NCI-H1105 treated with DMSO at 0.1 percent for 48 hours (cell line): ENCODE results near the gene MAMSTR.

Experiments
- DNase-seq: peaks from one replicate; lab custom pipeline; 2025; lab: John Stamatoyannopoulos, UW

MAMSTR gene

DNA sequence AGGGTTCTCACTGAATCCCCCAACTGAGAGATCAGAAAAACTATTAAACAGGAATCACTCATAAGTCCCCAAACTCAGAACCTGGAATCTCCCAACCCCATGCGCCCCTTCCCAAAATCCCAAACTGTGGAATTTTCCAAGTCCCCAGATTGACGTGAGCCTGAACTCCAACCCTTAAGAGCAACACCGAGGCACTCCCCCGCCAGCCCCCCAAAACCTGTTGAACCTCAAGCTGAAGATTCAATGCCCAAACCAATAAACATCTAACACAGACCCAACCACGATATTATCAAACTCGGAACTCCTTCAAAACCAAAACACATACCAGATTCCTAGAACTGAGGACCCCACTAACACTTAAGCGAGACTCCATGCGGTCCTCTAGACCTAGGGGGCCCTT lies 26.6 kb upstream of the MAMSTR start:
- DNase-seq, result no peak

DNA sequence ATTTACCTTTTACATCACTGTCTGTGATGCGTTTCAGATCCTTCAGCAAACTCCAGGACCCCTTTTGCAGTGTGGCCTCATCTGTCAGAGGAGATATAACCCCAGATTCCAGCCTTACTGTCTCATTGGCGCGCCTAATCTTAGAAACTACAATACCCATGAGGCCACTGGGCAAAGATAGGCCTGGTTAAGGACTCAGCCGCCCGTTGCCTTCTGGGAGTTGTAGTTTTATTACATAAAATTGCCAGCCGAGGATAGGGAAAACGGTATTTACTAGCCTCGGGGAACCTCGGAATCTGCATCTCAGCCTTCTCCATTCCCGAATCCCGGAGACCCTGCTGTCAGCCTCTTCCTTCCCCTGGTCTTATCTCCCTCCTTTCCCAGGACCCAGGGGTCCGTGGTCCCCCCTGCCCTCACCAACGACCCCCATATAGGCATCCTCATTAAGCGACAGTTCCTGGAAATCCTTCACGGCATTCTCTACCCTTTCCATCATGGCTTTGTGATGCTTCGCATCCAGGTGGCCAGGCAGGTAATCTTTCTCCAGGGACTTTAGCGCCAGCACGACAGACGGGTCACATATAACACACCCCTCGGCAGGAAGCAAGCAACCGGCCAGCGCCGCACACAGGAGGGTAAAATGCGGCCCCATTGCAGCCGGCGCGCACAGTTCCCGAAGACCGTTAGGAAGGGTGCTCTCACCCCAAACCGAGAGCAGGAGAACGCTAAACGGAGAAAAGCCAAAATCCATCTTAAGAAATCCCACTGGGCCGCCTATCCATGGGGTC lies 25.9 kb upstream of the MAMSTR start:
- DNase-seq, result peak; percentile 57

DNA sequence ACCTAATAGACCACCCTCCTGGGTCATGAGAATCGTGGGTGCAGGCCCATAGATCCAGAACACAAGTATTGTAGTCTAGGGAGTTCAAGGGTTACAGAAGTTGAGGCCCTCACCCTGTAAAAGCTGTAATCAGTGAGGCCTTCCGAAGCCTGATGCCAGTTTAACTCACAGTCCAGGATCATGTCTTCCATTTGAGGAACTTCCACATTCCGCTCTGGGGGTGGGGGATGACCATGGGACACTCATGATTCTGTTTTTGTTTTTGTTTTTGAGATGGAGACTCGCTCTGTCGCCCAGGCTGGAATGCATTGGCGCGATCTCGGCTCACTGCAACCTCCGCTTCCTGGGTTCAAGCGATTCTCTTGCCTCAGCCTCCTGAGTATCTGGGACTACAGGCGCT lies 22.6 kb upstream of the MAMSTR start:
- DNase-seq, result no peak

DNA sequence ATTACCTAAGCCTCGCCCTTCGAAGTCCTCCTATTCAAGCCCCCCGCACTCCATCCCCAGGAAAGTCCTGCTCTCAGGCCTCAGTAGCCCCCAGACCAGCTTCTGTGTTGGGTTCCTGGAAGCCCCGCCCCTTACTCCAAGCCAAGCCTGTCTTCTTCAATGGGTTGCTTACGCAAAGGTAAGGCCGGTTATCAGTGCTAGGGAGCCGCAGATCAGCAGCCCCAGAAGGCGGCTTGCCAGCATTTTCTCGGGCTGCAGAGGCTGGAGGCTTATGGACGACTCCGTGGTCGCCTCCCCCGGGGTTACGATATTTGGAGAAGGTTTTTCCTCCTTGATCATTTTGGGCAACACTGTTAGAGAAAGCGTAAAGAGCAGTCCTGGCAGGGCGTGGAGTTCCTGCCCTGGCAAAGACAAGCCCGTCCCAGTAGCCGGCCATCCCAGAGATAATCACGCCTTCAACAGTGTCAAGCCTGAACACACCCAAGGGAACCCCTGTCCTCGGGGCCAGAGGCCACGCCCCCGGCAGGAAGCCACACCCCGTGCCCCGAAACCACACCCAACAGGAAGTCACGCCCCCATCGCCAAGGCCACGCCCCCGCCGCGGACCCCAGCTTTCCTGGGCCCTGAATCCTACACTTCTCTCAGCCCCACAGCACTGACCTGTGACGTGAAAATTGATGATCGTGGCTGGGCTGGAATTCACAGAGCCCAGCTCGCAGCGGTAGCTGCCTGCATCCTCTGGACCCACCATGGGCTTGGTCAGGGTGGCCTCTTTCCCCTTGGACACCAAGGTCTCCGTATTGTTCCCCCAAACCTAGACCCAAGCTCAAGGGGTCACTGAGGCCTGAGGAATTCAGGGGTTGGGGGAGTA lies 21.8 kb upstream of the MAMSTR start:
- DNase-seq, result no peak

DNA sequence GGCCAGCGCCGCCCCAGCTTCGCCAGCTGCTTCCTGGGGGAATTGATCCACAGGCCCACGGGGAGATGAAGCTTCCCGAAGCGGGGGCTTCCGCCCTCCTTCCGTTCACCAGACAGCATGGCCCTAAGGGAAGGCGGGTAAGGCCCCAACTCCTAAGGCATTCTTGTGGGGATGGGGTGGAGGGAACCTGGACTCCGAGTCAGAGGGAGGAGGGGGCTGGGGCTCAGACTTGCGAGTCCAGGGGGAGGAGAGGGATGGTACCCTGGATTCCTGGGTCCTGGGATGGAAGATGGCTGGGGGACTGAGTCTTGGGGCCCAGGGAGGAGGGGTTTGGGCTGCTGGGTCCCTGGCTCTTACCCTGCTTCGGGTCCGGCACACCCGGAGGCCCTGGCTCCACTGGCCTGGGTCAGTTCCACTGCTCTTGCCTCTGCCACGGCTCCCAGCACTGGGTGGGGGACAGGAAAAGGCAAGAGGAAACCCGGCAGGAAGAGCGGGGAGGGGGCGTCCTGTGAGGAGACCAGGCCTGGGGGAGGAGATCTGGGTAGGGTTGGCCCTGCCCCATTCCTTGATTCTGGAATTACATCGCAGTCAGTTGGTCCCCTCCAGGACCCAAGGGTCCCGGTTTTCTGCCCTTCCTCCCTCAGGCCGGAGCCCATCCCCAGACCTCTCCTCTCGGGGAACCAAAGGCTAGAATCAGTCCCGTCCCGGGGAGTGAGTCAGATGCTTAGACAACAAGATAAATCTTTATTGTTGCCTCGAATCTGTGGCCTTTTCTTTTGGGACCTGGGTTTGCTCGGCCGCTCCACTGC lies 20.8 kb upstream of the MAMSTR start, which contains the start of gene RASIP1:
TSS of gene RASIP1 (minus strand) at position 447 of the 809 bp plus-strand sequence. CDS start at position 119, 328 bp downstream.
- DNase-seq, result no peak

DNA sequence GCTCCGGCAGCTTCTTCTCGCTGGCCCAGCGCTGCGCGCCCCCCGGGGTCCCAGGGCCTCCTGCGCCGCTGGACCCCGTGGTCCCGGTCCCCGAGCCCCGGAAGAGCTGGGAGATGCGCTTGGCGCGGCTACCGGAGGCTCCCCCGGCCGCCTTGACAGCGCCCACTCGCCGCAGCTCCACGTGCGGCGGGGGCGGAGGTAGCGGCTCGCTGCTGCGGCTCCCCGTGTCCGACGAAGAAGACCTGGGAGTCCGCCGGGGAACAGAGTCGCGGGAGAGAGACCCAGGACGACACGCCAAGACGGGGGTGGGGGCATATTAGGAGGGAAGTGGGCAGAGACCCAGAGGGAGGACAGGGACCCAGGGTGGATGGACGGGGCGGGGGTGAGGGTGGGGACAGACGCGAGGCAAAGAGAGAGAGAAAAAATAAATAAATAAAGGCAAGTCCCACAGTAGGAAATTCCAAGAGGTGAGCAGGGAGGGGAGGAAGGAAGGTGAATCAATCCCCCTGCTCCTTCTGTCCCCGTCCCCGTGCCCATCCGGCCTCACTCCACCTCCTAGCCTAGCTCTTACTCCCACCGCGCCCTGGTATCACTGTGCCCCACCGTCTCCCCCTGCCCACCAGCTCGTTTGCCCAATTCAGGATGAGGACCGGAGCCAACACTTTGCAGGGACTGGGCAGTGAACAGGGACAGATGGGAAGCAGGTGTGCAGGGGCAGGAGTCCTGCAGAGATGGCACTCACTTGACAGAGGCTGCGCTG lies 20.1 kb upstream of the MAMSTR start:
- no peak for DNase-seq

DNA sequence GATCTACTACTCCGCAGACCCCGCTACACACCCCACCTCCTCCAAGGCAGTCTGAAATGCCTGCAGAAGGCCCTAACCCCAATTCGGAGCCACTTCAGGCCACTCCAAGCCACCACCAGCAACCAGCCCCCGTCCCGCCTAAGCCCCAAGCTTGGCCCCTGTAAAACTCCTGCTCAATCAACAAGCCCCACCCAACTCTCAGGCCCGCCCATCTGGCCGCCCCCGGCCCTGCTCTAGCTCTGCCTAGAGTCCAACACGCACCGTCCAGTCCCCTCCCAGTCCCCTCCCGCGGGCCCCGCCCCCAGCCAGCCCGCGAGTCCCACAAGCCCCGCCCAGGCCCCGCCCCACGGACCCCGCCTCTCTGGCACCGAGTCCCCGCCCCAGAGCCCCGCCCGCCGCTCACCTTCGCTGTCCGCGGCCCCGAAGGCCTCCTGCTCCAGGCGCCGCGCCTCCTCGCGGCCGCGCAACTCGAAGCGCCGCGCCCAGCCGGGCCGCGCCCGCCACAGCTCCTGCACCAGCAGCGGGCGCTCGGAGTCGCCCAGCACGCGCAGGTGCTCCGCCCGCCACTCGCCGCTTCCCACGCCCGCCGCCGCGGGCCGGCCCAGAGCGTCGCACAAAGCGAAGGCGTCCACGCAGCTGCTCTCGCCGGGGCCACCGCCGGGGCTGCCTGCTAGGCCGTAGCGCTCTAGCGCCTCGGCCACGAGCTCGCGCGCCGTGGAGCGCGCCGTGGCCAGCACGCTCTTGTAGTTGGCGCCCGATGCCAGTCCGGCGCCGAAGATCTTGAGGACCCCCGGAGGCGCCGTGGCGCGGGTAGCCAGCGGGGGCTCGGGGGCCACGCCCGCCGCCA lies 19.3 kb upstream of the MAMSTR start:
- peak; percentile 89 for DNase-seq

DNA sequence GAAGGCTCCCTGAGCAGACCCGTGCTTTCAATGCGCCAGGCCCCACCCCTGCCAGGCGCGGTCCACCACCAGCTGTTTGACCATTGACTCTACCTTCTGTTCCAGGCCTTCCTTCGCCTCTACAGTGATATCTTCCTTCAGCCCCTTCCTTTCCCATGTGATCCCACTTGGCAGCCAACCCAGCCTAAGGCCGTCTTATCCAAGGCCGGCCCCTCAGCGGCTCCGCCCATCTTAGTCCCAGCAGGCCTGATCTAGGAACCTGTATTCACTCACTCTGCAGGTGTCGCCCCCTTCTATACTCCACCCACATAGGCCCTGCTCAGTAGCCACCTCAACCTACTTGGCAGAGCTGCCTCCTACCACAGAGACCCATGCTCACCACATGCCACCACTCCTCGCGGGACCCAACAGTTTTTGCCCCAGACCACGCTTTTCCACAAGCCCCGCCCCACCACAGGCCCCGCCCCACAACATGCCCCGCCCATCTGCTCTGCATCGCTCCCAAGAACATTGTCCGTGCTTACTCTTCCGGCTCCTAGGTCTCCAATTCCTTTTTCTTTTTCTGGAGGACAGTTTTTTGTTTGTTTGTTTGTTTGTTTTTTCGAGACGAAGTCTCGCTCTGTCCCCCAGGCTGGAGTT lies 18.0 kb upstream of the MAMSTR start:
- DNase-seq, result no peak

DNA sequence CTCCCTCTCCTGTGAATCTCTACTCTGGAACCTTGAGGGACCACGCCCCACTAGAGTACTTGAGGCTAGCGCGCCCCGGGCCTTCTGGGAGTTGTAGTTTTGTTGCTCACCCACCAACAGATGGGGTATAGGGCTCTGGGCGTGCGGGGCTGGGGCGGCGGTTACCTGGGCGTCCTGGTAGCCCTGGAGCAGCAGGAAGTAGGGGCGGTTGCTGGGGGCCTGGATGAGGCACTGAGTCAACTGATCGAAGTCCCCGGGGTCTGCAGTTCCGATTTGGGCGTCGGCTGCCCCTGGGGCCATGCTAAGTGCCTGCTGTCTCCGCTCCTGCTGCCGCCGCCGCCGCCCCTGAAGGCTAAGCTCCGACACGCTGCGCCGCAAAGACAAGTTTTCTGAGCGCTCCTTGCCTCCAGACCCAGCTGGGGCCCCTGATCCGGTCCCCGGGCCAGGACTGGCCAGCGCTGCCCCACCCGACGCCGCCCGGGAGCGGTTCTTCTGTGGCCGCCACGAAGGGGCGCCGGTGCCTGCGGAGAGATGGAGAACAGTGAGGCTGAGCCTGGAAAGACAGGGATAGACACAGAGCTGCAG lies 15.6 kb upstream of the MAMSTR start:
- DNase-seq, result peak; percentile 81

DNA sequence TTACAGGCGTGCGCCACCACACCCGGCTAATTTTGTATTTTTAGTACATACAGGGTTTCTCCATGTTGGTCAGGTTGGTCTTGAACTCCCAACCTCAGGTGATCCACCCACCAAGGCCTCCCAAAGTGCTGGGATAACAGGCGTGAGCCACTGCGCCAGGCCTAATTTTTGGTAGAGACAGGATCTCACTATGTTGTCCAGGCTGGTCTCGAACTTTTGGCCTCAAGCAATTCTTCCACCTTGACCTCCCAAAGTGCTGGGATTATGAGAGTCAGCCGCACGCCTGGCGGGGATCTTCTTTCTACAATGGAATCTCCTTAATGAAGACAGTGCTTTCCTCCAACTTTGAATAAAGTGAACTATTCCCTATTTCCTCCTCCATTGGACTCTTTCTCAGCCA lies 15.1 kb upstream of the MAMSTR start:
- DNase-seq, result no peak

DNA sequence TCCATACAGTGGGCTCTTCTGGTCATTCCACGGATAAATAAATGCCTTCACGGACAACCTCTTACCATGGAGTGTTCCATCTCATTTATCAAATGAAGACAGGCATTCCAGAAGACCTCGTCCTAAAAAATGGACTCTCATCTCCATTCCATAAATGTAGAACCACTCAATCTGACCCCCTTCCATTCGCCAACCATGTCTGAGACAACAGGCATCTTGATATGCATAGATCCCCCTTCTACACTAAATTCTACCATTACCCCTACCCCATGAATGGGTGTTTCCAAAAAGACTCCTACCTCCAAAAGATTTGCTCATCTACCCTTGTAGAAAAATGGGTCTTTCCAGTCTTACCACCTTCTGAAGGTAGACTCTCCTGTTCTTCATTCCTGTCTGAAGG lies 11.9 kb upstream of the MAMSTR start:
- no peak for DNase-seq

DNA sequence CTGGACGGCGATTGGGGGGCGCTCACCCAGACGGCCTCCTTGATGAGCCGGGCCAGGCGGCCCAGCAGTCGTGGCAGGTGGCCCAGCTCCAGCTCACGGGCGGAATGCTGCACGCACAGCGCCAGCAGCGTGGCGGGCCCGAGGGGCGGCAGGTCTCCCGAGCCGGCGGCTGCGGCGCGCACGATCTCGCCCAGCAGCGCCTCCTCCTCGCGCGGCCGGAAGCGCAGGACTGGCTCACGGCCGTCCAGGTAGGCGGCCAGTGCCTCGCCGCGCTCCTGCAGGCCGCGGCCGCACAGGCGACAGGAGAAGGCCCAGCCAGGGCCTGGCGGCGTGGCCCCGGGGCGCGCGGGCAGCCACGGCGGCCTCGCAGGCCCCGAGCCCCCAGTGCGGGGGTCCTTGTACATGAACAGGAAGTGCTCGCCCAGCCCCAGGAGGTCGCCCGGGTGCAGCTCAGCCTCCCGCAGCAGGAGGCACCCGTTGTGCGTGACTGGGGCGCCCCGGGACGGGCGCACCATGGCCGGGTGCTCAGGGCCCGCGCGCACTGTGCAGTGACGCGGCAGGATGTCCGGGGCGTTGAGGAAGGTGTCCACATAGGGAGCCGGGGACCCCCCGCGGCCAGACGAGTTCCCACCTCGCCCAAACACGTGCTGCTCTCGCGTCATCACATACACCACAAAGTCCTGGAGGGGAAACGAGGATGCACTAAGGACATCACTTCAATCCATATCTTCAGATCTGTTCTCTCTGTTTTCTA lies 9.6 kb upstream of the MAMSTR start:
- DNase-seq, result no peak

DNA sequence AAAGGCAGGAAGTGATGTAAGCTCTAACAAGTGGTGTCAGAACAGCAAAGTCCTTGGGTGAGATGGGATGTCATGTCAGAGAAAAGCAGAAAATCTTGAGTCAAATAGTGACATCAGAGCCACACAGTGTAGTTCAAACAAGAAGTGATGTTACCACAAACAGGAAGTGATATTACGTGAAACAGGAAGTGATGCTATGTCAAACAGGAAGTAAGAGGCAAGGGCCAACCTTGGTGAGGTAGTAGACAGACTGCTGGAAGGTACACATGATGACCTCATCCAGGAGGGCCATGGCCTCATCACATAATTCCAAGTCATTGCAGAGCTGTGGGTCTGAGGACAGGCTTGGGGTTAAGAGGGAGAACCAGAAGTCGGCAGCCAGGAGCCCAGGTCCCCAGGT lies 7.0 kb upstream of the MAMSTR start:
- DNase-seq, result no peak

DNA sequence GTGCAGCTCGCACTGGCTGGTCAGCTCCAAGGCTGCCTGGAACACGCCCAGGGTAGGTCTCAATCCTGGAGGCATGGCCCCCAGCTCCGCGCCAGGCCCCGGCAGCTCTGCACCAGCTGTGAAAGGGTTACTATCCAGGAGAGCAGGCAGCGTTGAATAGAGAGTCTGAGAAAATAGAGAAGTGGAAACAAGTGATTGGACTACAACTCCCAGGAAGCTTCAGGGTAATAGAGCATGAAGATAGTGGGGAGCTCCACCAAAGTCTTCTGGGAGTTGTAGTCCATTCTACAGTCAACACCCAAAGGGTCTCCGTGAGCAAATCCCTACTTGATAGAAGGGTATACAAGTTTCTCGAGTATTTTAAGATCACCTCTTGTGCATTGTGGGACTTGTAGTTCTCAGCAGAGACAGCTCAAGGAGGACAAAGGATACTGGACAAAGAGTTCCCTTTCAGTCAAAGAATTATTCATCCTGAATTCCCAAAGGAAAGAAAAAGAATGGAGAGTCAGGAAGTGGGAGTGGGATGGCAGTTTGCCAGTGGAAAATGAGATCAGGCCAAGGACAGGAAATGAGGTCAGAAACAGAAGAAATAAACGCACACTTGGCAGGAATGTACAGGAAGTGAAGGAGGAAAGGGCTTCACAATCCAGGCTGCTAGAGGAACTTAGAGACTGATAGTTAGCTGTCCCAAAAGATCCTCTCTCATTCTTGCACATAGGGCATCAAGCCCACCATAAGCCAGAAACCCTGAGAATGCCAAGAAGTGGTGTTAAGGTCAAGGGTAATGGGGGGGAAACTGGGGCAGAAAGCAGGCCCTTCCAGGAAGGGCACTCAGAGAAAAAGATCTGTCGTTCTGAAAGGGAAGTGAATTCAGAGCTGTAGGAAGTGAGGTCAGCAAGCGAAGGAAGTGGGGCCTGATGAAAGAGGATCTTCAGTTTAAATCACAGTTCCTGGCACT lies 5.5 kb upstream of the MAMSTR start:
- peak; percentile 45 for DNase-seq

DNA sequence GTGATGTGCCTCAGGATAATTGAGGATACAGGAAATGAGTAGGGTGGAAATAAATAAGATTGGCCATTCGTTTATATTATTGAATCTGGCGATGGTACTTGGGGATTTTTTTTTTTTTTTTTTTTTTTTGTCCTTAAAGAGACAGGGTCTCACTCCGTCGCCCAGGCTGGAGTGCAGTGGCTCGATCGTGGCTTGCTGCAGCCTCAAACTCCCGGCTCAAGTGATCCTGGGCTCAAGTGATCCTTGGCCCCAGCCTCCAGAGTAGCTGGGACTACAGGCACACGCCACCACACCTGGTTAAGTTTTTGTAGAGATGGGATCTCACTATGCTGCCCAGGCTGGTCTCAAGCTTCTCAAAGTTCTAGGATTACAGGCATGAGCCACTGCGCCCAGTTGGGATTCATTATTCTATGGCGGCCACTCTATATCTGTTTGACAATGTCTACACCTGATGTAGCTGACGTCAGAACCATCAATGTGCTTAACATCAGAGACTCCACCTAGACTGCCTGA lies 2.7 kb upstream of the MAMSTR start:
- no peak for DNase-seq

DNA sequence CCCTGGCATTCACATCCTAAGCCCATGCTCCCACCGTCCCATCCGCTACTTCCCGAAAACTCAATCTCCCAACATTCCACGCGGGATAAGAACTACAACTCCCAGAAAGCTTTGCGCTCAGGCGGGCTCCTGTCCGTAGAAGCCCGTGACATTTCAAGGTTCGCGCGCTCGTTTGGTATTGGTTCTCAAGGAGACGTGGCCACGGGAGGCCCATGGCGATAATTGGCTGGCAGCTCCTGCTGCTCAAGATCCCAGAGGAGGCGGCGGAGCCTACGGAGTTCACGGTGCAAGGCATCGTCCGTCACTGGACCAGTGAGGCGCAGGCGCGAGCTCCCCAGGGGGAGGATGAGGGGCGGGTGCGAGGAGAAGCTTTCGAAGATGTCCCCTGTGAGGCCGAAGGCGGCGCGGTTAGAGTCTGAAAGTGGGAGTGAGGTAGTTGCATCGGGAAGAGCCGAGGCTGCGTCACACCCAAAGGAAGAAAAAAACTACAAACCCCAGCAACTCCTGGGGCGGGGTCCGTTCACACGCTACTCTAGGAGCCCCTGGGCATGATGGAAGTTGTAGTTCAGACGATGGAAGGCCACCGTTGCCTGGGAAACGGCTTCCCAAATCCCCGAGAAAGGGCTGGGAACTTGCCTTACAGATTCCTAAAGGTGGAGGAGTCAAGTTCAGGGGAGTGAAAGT lies 1.2 kb upstream of the MAMSTR start:
- DNase-seq, result peak; percentile 99

DNA sequence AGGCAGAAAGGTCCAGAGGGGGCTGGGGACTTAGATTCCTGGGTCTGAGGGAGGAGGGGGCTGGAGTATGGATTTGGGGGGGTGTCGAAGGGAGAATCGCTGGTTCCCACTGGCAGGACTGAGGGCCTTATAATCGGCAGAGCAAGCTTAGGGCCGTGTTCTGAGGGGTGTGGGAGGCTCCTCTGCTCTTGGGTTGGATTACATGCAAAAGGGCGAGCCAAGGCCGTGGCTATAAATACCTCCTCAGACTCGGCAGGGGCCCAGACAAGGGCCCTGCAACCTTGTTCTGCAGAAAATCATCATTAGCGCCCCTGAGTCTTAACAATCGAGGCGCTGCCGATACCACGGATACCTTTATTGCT lies 707 bp upstream of the MAMSTR start:
- DNase-seq, result no peak
